Measurements from ENCODE around the gene SPEM1.

GRCh38 chr17:7391307-7391706, 28.8 kb upstream of the SPEM1 start:
- TF ChIP-seq CTCF (IDR thresholded peaks at IDR 0.05) = no peak
- no peak for TF ChIP-seq POLR2A (IDR thresholded peaks at IDR 0.05)
